ENCODE data around the gene ACBD3.

DNA sequence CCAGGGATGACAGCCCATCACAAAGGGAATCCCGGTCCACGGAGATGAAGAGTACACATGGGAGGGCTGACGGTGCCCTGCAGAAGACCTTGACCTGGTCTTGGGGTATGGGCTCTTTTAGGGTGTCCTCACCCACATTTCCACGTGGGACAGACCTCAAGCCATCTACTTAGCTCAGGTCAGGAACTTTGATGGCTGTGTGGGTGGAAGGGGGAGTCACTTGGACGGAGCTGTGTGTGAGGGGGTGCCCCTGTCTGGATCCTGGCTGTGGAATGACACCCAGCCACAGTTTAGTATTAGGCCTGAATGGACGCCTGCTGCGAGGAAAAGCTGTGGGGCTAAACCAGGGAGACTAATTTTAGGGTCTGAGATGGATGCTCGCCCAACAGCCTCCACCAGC, 26.0 kb upstream of the ACBD3 start:
- TF ChIP-seq, protein P1, sequence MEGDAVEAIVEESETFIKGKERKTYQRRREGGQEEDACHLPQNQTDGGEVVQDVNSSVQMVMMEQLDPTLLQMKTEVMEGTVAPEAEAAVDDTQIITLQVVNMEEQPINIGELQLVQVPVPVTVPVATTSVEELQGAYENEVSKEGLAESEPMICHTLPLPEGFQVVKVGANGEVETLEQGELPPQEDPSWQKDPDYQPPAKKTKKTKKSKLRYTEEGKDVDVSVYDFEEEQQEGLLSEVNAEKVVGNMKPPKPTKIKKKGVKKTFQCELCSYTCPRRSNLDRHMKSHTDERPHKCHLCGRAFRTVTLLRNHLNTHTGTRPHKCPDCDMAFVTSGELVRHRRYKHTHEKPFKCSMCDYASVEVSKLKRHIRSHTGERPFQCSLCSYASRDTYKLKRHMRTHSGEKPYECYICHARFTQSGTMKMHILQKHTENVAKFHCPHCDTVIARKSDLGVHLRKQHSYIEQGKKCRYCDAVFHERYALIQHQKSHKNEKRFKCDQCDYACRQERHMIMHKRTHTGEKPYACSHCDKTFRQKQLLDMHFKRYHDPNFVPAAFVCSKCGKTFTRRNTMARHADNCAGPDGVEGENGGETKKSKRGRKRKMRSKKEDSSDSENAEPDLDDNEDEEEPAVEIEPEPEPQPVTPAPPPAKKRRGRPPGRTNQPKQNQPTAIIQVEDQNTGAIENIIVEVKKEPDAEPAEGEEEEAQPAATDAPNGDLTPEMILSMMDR (IDR thresholded peaks at IDR 0.05; ENCODE audit: low read depth, low read length, poor library complexity, severe bottlenecking): no peak
- no peak for TF ChIP-seq EZH2phosphoT487 (IDR thresholded peaks at IDR 0.05; ENCODE audit: borderline replicate concordance, low read length)

All from DOHH2 (cell line).